DND-41 (cell line): ENCODE data around the gene DPEP1.

Experiments used
- CTCF ChIP-seq: IDR thresholded peaks from 2 replicates; pipeline ENCODE4 v1.5.1; 2012; ENCODE audit warnings: borderline replicate concordance, low read length, moderate library complexity, mild to moderate bottlenecking; ENCODE audit not compliant: poor library complexity, severe bottlenecking; ENCODE audit errors: extremely low read depth
- EZH2 ChIP-seq: IDR thresholded peaks from 3 replicates; pipeline ENCODE4 v1.6.1; 2012; ENCODE audit warnings: borderline replicate concordance, low read depth, mild to moderate bottlenecking, moderate library complexity, low read length, inconsistent platforms; ENCODE audit not compliant: severe bottlenecking

DNA sequence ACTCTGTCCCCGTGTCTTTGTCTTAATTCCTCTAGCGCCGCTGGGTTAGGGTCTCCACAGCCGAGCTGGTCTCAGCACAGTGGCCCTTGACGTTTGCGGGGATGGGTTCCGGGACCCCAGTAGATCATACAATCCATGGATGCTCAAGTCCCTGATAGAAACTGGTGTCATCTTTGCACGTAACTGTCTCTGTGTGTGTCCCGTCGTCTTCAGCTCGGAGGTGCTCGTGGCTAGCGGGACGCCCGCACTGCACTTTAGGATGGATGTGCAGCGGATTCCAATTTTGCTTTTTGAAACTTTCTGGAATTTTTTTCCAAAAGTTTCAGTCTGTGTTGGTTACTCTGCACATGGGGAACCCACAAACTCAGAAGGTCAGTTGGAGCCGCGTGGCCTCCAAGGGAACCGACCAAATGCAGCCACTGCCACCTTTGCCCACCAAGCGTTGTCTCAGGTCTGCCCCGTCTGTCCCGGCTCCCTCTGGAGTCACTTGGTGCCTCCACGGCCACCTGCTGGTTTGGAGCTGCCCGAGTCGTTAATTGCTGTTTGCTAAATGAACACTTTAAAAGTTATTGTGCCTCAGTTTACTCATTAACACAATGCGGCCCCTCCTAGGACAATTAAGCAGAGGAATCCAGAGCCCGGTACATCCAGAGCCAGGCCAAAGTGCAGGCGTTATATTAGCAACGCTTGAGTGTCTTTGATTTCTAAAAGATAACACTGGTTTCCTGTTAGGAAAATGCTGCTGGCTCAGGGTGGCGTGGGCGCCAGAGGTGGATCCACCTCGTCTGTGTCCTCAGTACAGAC is 5.3 kb upstream of the DPEP1 start:
- TF ChIP-seq CTCF (no peak), EZH2 (no peak)
